AML-193 (cell line): ENCODE data around the gene PNPLA1.
"Not testable (repeated sequence)": the region's sequence is repeated elsewhere in the genome, so short reads cannot be mapped to it uniquely, and the experiment has no call there.

Source experiments
- DNase-seq, 2 experiments: peaks; one replicate each; lab custom pipeline; 2025; lab: John Stamatoyannopoulos, UW

The PNPLA1 gene

GRCh38 chr6:36336208-36336710, 66.4 kb downstream of the PNPLA1 start:
- no peak for DNase-seq

- no peak for DNase-seq
Measured at GRCh38 chr6:36336779-36337241, 67.0 kb downstream of the PNPLA1 start, which contains the start of gene BNIP5. BNIP5 (minus strand) TSS chr6:36336888; CDS start chr6:36330690, 6,198 bp downstream.

- no peak for DNase-seq
Measured at GRCh38 chr6:36337814-36338213, 68.0 kb downstream of the PNPLA1 start.

- not testable (repeated sequence) for DNase-seq
Measured at GRCh38 chr6:36338223-36338622, 68.4 kb downstream of the PNPLA1 start.

GRCh38 chr6:36339146-36339545, 69.3 kb downstream of the PNPLA1 start:
- no peak for DNase-seq

- DNase-seq = no peak
Measured at GRCh38 chr6:36340306-36340617, 70.4 kb downstream of the PNPLA1 start.

GRCh38 chr6:36340618-36341454, 71.0 kb downstream of the PNPLA1 start:
- peak; percentile 53 for DNase-seq

- no peak for DNase-seq
Measured at GRCh38 chr6:36343109-36343680, 73.3 kb downstream of the PNPLA1 start.

- DNase-seq = no peak
Measured at GRCh38 chr6:36345681-36346466, 76.0 kb downstream of the PNPLA1 start.

GRCh38 chr6:36346486-36347273, 76.8 kb downstream of the PNPLA1 start:
- no peak for DNase-seq

GRCh38 chr6:36347621-36348020, 77.8 kb downstream of the PNPLA1 start:
- no peak for DNase-seq

- DNase-seq = no peak
Measured at GRCh38 chr6:36349240-36349639, 79.4 kb downstream of the PNPLA1 start.

- no peak for DNase-seq
Measured at GRCh38 chr6:36350082-36350481, 80.2 kb downstream of the PNPLA1 start.

GRCh38 chr6:36350681-36351571, 81.1 kb downstream of the PNPLA1 start:
- no peak for DNase-seq

- no peak for DNase-seq
Measured at GRCh38 chr6:36352477-36353157, 82.8 kb downstream of the PNPLA1 start.

- DNase-seq = no peak
Measured at GRCh38 chr6:36353411-36353915, 83.6 kb downstream of the PNPLA1 start.

- peak; percentile 89 to 90 for DNase-seq
Measured at GRCh38 chr6:36355819-36356218, 86.0 kb downstream of the PNPLA1 start.

- no peak for DNase-seq
Measured at GRCh38 chr6:36357872-36358225, 88.0 kb downstream of the PNPLA1 start.
